ENCODE measurements around the gene CNNM3. TPM values are rescaled to one million over a fixed set of nuclear protein-coding genes. Genes with fewer than 3 reads are reported as not detected.

The CNNM3 gene
- total RNA-seq, 2 experiments from 2014 or later: 13.5 to 18.6 TPM

- Histone ChIP-seq H3K4me3 (ENCODE audit: low read depth, low read length, poor library complexity, severe bottlenecking) (no peak overlapping the region), H2AFZ (ENCODE audit: low read length) (no peak overlapping the region), H3K4me2 (ENCODE audit: low read length) (no peak overlapping the region), H4K20me1 (ENCODE audit: insufficient read depth, low read length) (no peaks in the 10 kb centered on the region), H3K36me3 (ENCODE audit: insufficient read depth, low read length) (no peaks in the 10 kb centered on the region), H3K27ac (ENCODE audit: low read depth, low read length, poor library complexity, severe bottlenecking) (no peak overlapping the region), H3K79me2 (ENCODE audit: insufficient read depth, low read depth, low read length) (no peaks in the 10 kb centered on the region), H3K4me1 (ENCODE audit: insufficient read depth, low read length, poor library complexity, severe bottlenecking) (peaks cover 14% of the 10 kb centered on the region), H3K9me2 (ENCODE audit: insufficient read depth, low read length) (no peaks in the 10 kb centered on the region), H3K9me3 (ENCODE audit: low read length) (no peaks in the 10 kb centered on the region)
- CTCF ChIA-PET (ENCODE audit: unreplicated experiment): no interaction called here
- TF ChIP-seq, protein P1, sequence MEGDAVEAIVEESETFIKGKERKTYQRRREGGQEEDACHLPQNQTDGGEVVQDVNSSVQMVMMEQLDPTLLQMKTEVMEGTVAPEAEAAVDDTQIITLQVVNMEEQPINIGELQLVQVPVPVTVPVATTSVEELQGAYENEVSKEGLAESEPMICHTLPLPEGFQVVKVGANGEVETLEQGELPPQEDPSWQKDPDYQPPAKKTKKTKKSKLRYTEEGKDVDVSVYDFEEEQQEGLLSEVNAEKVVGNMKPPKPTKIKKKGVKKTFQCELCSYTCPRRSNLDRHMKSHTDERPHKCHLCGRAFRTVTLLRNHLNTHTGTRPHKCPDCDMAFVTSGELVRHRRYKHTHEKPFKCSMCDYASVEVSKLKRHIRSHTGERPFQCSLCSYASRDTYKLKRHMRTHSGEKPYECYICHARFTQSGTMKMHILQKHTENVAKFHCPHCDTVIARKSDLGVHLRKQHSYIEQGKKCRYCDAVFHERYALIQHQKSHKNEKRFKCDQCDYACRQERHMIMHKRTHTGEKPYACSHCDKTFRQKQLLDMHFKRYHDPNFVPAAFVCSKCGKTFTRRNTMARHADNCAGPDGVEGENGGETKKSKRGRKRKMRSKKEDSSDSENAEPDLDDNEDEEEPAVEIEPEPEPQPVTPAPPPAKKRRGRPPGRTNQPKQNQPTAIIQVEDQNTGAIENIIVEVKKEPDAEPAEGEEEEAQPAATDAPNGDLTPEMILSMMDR (conservative IDR thresholded peaks at IDR 0.05; ENCODE audit: low read length): no peak
- TF ChIP-seq EZH2phosphoT487 (IDR thresholded peaks at IDR 0.05; ENCODE audit: borderline replicate concordance, low read depth, low read length): no peak
- POLR2A ChIA-PET: no interaction called here
- BruUV-seq (replicated peaks): no TSS peak
- no peak for DNase-seq (ENCODE audit: low spot score)
- intact Hi-C loops (cut with micrococcal nuclease; ENCODE audit: unreplicated experiment): no loop called here
Measured at GRCh38 chr2:96863575-96864342, 47.7 kb downstream of the CNNM3 start.

- intact Hi-C loops (cut with micrococcal nuclease; ENCODE audit: unreplicated experiment): no loop called here
- no peak overlapping the region for H3K27ac ChIP-seq (ENCODE audit: low read depth, low read length, poor library complexity, severe bottlenecking)
- no peak overlapping the region for H3K4me2 ChIP-seq (ENCODE audit: low read length)
- ChIA-PET POLR2A (no interaction called here), CTCF (ENCODE audit: unreplicated experiment) (no interaction called here)
- no peak overlapping the region for H3K4me3 ChIP-seq (ENCODE audit: low read depth, low read length, poor library complexity, severe bottlenecking)
- no peaks in the 10 kb centered on the region for H3K9me3 ChIP-seq (ENCODE audit: low read length)
- no TSS peak for BruUV-seq (replicated peaks)
- no peaks in the 10 kb centered on the region for H4K20me1 ChIP-seq (ENCODE audit: insufficient read depth, low read length)
- no peaks in the 10 kb centered on the region for H3K79me2 ChIP-seq (ENCODE audit: insufficient read depth, low read depth, low read length)
- no peak overlapping the region for H2AFZ ChIP-seq (ENCODE audit: low read length)
- no peaks in the 10 kb centered on the region for H3K36me3 ChIP-seq (ENCODE audit: insufficient read depth, low read length)
- no peak for DNase-seq (ENCODE audit: low spot score)
- H3K9me2 ChIP-seq (ENCODE audit: insufficient read depth, low read length): no peaks in the 10 kb centered on the region
- peaks cover 13% of the 10 kb centered on the region for H3K4me1 ChIP-seq (ENCODE audit: insufficient read depth, low read length, poor library complexity, severe bottlenecking)
- TF ChIP-seq, protein P1 (conservative IDR thresholded peaks at IDR 0.05; ENCODE audit: low read length): no peak
- TF ChIP-seq EZH2phosphoT487 (IDR thresholded peaks at IDR 0.05; ENCODE audit: borderline replicate concordance, low read depth, low read length): no peak
Measured at GRCh38 chr2:96864343-96865091, 48.4 kb downstream of the CNNM3 start.

DNA sequence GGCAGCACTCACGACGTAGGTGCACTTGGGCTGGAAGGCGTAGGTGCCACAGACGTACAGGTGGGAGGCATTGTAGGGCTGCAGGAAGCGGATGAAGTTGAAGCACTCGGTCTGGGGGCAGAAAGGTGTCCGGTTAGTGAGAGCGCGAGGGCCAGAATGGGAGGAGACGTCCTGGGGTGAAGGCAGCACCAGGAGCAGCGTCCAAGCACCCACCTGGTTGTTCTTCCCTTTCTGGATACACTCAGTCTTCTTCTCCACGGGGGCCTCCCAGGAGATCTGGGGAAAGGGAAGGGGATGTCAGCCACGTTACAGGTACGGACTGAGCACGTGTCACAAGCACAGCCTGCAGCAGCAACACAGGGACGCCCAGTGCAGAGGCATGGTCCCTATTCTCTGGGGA lies 49.6 kb downstream of the CNNM3 start:
- Histone ChIP-seq H3K36me3 (ENCODE audit: insufficient read depth, low read length) (no peaks in the 10 kb centered on the region), H4K20me1 (ENCODE audit: insufficient read depth, low read length) (no peaks in the 10 kb centered on the region), H3K4me2 (ENCODE audit: low read length) (no peak overlapping the region), H3K4me3 (ENCODE audit: low read depth, low read length, poor library complexity, severe bottlenecking) (no peak overlapping the region), H3K9me2 (ENCODE audit: insufficient read depth, low read length) (no peaks in the 10 kb centered on the region), H3K9me3 (ENCODE audit: low read length) (no peaks in the 10 kb centered on the region), H2AFZ (ENCODE audit: low read length) (no peak overlapping the region), H3K27ac (ENCODE audit: low read depth, low read length, poor library complexity, severe bottlenecking) (no peak overlapping the region), H3K79me2 (ENCODE audit: insufficient read depth, low read depth, low read length) (no peaks in the 10 kb centered on the region), H3K4me1 (ENCODE audit: insufficient read depth, low read length, poor library complexity, severe bottlenecking) (peaks cover 13% of the 10 kb centered on the region)
- DNase-seq (ENCODE audit: low spot score): no peak
- intact Hi-C loops (cut with micrococcal nuclease; ENCODE audit: unreplicated experiment): no loop called here
- CTCF ChIA-PET (ENCODE audit: unreplicated experiment): no interaction called here
- no TSS peak for BruUV-seq (replicated peaks)
- TF ChIP-seq EZH2phosphoT487 (IDR thresholded peaks at IDR 0.05; ENCODE audit: borderline replicate concordance, low read depth, low read length): no peak
- TF ChIP-seq, protein P1 (conservative IDR thresholded peaks at IDR 0.05; ENCODE audit: low read length): no peak
- POLR2A ChIA-PET: no interaction called here
